ENCODE measurements around the gene SCD. TPM values are rescaled to one million over a fixed set of nuclear protein-coding genes. Genes with fewer than 3 reads are reported as not detected.

The SCD gene
- total and polyA plus RNA-seq, 10 of the 15 experiments (the other 5 are each of a cell fraction or from before 2014, with no cell fraction given): 68.7 to 279 (median 99.5) TPM

GRCh38 chr10:100303724-100304319 is 43.2 kb upstream of the SCD start:
- no peaks in the 10 kb centered on the region for H3K36me3 ChIP-seq (ENCODE audit: control insufficient read depth in 2 of 2, insufficient read depth in 2 of 2, low read length in 1 of 2)
- FAIRE-seq: peak; percentile 92
- 31% methylated on average over 7 of the region's 7 CpGs for WGBS (ENCODE audit: insufficient coverage, insufficient replicate concordance, low lambda C conversion rate, missing lambda C conversion rate)
- no peak overlapping the region for H3K4me3 ChIP-seq
- H3K27ac ChIP-seq (ENCODE audit: control insufficient read depth, insufficient read depth): no peak overlapping the region
- no peak overlapping the region for H3K9ac ChIP-seq (ENCODE audit: control insufficient read depth, insufficient read depth, low read length)
- intact Hi-C loops (cut with micrococcal nuclease; ENCODE audit: unreplicated experiment) (loop anchor here (1.0 kb wide), 1 partner anchor 34 kb away; no protein-coding TSS in a partner anchor), in situ Hi-C loops (cut with MboI) (no loop called here)
- peak; percentile 74 for ATAC-seq
- BruUV-seq (replicated peaks): no TSS peak
- no peaks in the 10 kb centered on the region for H3K4me1 ChIP-seq (ENCODE audit: control insufficient read depth, insufficient read depth, low read length)
- H3K9me3 ChIP-seq (replicated peaks; ENCODE audit: control insufficient read depth, insufficient read depth, low read length): no peaks in the 10 kb centered on the region; the same call in 2 of the 3 replicates
- H3K79me2 ChIP-seq (ENCODE audit: control insufficient read depth, insufficient read depth, low read length): no peaks in the 10 kb centered on the region
- ChIA-PET CTCF (interaction anchor here (0.6 to 3.8 kb wide), 20 partner anchors 9 to 437 kb away, joined by 3 to 33 read pairs (median 4); no protein-coding TSS in a partner anchor), POLR2A (no interaction called here), SMC1A (ENCODE audit: uncharacterized antibody, unreplicated experiment) (interaction anchor here (0.6 to 1.5 kb wide), 8 partner anchors 24 to 135 kb away, joined by 3 to 7 read pairs (median 4); no protein-coding TSS in a partner anchor), RAD21 (ENCODE audit: unreplicated experiment) (interaction anchor here (0.6 to 2.1 kb wide), 9 partner anchors 13 to 215 kb away, joined by 3 to 12 read pairs (median 4); no protein-coding TSS in a partner anchor)
- no peak for TF ChIP-seq NFXL1 (IDR thresholded peaks at IDR 0.05; ENCODE audit: borderline replicate concordance)
- TF ChIP-seq, protein P1, sequence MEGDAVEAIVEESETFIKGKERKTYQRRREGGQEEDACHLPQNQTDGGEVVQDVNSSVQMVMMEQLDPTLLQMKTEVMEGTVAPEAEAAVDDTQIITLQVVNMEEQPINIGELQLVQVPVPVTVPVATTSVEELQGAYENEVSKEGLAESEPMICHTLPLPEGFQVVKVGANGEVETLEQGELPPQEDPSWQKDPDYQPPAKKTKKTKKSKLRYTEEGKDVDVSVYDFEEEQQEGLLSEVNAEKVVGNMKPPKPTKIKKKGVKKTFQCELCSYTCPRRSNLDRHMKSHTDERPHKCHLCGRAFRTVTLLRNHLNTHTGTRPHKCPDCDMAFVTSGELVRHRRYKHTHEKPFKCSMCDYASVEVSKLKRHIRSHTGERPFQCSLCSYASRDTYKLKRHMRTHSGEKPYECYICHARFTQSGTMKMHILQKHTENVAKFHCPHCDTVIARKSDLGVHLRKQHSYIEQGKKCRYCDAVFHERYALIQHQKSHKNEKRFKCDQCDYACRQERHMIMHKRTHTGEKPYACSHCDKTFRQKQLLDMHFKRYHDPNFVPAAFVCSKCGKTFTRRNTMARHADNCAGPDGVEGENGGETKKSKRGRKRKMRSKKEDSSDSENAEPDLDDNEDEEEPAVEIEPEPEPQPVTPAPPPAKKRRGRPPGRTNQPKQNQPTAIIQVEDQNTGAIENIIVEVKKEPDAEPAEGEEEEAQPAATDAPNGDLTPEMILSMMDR (IDR thresholded peaks at IDR 0.05 in 2 of 3, conservative IDR thresholded peaks at IDR 0.05 in 1 of 3; ENCODE audit: control insufficient read depth in 2 of 3, extremely low read depth in 1 of 3, insufficient read depth in 1 of 3, low read depth in 3 of 3, low read length in 3 of 3): peak; percentile 59 to 61 (median 60)
- TF ChIP-seq POU2F2 (IDR thresholded peaks at IDR 0.05; ENCODE audit: borderline replicate concordance, low read depth, low read length): no peak
- TF ChIP-seq, protein P2, sequence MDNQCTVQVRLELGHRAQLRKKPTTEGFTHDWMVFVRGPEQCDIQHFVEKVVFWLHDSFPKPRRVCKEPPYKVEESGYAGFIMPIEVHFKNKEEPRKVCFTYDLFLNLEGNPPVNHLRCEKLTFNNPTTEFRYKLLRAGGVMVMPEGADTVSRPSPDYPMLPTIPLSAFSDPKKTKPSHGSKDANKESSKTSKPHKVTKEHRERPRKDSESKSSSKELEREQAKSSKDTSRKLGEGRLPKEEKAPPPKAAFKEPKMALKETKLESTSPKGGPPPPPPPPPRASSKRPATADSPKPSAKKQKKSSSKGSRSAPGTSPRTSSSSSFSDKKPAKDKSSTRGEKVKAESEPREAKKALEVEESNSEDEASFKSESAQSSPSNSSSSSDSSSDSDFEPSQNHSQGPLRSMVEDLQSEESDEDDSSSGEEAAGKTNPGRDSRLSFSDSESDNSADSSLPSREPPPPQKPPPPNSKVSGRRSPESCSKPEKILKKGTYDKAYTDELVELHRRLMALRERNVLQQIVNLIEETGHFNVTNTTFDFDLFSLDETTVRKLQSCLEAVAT (IDR thresholded peaks at IDR 0.05): no peak
- TF ChIP-seq SMC3 (IDR thresholded peaks at IDR 0.05; ENCODE audit: borderline replicate concordance, low read length): peak; percentile 53; the same call in 1 of the 2 replicates
- no peak for TF ChIP-seq ATF3 (IDR thresholded peaks at IDR 0.05; ENCODE audit: borderline replicate concordance, extremely low read depth, low read depth, low read length)
- peak; percentile 73 for TF ChIP-seq RAD21 (IDR thresholded peaks at IDR 0.05; ENCODE audit: insufficient read depth, low read depth, low read length)
- TF ChIP-seq ZBTB11 (CRISPR knock-in tag; IDR thresholded peaks at IDR 0.05): no peak
- TF ChIP-seq ATF7 (IDR thresholded peaks at IDR 0.05; ENCODE audit: low read depth): no peak
- TF ChIP-seq, protein P3, sequence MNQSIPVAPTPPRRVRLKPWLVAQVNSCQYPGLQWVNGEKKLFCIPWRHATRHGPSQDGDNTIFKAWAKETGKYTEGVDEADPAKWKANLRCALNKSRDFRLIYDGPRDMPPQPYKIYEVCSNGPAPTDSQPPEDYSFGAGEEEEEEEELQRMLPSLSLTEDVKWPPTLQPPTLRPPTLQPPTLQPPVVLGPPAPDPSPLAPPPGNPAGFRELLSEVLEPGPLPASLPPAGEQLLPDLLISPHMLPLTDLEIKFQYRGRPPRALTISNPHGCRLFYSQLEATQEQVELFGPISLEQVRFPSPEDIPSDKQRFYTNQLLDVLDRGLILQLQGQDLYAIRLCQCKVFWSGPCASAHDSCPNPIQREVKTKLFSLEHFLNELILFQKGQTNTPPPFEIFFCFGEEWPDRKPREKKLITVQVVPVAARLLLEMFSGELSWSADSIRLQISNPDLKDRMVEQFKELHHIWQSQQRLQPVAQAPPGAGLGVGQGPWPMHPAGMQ (IDR thresholded peaks at IDR 0.05; ENCODE audit: borderline replicate concordance): no peak
- DNase-seq (ENCODE audit: low read depth, low spot score): no peak
- no peaks in the 10 kb centered on the region for H4K20me1 ChIP-seq (ENCODE audit: control insufficient read depth, insufficient read depth)
- H3K4me2 ChIP-seq (ENCODE audit: control insufficient read depth, insufficient read depth): no peak overlapping the region
- no peaks in the 10 kb centered on the region; a peak in 2 of 4 replicates for H3K27me3 ChIP-seq (replicated peaks in 1 of 2; ENCODE audit: control insufficient read depth in 2 of 2, insufficient read depth in 2 of 2, low read length in 1 of 2)
- no peak overlapping the region for H2AFZ ChIP-seq (ENCODE audit: control insufficient read depth, low read depth, low read length)

Measured in GM12878 (cell line).